ENCODE measurements around the gene CCDC80. TPM values are rescaled to one million over a fixed set of nuclear protein-coding genes. Genes with fewer than 3 reads are reported as not detected.

CCDC80 gene
- polyA plus RNA-seq, 1 donor = 27.6 TPM

DNA sequence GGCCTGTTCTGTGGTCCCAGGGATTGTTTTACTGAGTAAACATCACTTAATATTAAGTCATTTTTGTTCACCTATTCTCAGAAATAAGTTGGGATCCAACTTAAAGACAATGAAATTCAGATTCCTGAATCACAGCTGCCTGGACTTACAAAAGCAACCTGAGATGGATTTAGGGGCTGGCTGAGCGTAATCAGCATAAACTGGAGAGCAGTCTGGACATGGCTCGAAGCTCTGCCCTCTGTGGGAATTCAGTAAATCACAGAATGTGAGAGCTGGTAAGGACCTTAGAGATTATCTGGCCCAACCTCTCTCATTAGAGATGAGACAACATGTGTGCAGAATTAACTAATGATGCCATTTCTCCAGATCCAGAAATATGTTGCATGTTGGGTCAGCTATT, 23.7 kb downstream of the CCDC80 start:
- Histone ChIP-seq H3K36me3 (ENCODE audit: control insufficient read depth, insufficient read depth, low read length) (no peaks in the 10 kb centered on the region), H3K4me3 (ENCODE audit: low read length) (no peak overlapping the region), H3K27me3 (ENCODE audit: control insufficient read depth, insufficient read depth, low read length) (no peaks in the 10 kb centered on the region), H3K4me1 (ENCODE audit: control insufficient read depth, insufficient read depth, low read length) (no peaks in the 10 kb centered on the region), H3K9me3 (ENCODE audit: control insufficient read depth, low read depth, low read length) (no peaks in the 10 kb centered on the region), H3K27ac (ENCODE audit: low read length) (no peak overlapping the region)
- WGBS (ENCODE audit: insufficient coverage, low lambda C conversion rate) = no CpG with 5 or more reads among the region's 2 CpGs
- no peak for DNase-seq

DNA sequence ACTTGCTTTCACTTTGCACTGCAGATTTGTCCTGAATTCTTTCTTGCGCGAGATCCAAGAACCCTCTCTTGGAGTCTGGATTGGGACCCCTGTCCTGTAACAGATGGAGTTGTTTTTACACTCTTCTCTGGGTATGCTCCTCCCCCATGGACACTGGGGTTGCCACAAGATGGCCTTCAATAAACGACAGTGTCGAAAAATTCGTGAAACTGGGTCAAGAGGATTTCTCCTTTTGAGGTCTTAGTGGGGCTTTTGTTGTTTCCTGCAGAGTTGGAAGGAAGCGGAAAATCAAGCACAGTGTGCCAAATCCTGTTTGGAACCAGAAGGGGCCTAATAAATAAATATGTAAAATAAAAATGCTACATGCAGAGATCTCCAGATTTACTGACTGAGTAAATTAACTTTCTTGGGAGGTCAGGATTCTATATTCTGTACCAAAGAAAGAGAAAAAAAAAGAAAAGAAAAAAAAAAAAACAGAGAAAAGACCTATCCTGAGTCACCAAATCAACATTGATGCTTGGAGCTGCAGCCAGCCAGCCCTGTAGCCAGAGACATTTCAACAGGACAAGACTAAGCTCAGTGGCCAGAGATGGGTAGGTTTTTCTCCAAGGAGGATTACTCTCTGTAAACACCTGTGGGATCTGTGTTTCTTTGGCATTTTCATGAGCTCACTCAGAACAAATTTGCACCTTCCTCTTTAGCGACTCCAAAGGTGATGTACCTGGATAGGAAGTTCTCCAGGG, 24.8 kb downstream of the CCDC80 start:
- Histone ChIP-seq H3K36me3 (ENCODE audit: control insufficient read depth, insufficient read depth, low read length) (no peaks in the 10 kb centered on the region), H3K4me3 (ENCODE audit: low read length) (no peak overlapping the region), H3K9me3 (ENCODE audit: control insufficient read depth, low read depth, low read length) (no peaks in the 10 kb centered on the region), H3K27me3 (ENCODE audit: control insufficient read depth, insufficient read depth, low read length) (no peaks in the 10 kb centered on the region), H3K27ac (ENCODE audit: low read length) (no peak overlapping the region), H3K4me1 (ENCODE audit: control insufficient read depth, insufficient read depth, low read length) (no peaks in the 10 kb centered on the region)
- DNase-seq = no peak
- 78% methylated on average over 4 of the region's 7 CpGs for WGBS (ENCODE audit: insufficient coverage, low lambda C conversion rate)

DNA sequence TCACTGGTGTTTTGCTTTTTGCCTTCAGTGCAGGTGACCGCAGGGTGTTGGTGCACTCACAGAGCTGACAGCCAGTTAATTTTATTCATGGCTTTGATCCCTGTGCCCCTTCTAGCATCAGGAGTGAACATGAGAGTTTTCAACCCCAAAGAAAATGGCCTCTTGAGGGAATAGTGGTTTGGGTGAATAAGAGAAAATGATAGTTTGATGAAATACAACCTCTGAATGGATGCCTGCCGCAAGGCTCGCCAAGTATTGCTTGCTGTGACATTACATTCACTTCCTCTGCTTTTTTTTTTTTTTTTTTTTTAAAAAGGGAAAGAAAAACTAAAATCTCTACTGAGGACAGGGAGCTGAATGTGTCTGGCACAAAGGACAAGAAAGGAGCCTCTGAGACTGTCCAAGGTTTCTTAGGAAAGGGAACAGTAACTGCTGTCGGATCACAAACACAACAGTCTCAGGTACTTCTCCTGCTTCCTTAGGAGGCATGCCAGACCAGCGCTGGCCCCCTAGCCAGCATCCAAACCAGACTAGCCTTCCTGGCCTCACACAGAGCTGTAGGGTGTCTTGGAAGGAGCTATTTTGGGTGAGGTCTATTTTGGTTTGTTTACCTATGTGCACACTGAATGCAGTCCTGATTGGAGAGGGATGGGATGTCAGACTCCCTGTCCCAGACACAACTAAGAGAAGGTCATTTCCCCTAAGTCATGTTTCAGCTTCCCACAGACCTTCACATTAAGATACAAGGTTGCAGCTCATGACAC, 29.0 kb downstream of the CCDC80 start:
- no peak for DNase-seq
- 100% methylated on average over 1 of the region's 5 CpGs for WGBS (ENCODE audit: insufficient coverage, low lambda C conversion rate)

DNA sequence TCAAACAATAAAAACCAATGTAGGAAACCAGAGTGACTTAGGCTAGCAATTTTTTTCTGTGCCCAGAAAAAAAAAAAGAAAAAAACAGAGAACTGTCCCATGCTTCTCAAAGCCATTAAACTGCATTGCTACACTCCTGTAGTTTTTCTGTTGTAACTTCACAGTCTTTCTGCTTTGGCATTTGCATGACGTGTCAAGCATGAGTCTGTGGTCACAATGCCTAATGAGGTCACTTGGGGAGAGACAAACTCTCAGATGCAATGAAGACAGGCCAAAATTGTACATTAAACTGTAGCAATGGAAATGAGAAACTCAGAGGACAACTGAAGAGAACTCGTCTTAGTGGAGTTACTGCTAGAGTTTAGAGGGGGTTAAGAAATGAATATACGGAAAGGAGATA, 30.8 kb downstream of the CCDC80 start:
- Histone ChIP-seq H3K9me3 (ENCODE audit: control insufficient read depth, low read depth, low read length) (no peaks in the 10 kb centered on the region), H3K36me3 (ENCODE audit: control insufficient read depth, insufficient read depth, low read length) (peaks cover 2% of the 10 kb centered on the region), H3K27ac (ENCODE audit: low read length) (no peak overlapping the region), H3K4me3 (ENCODE audit: low read length) (no peak overlapping the region), H3K4me1 (ENCODE audit: control insufficient read depth, insufficient read depth, low read length) (no peaks in the 10 kb centered on the region), H3K27me3 (ENCODE audit: control insufficient read depth, insufficient read depth, low read length) (peaks cover 2% of the 10 kb centered on the region)
- 76% methylated on average over 2 of the region's 3 CpGs for WGBS (ENCODE audit: insufficient coverage, low lambda C conversion rate)
- DNase-seq = no peak

More for the DNA sequence above, 29.0 kb downstream of the CCDC80 start:
- Histone ChIP-seq H3K9me3 (ENCODE audit: control insufficient read depth, low read depth, low read length) (no peaks in the 10 kb centered on the region), H3K4me3 (ENCODE audit: low read length) (no peak overlapping the region), H3K36me3 (ENCODE audit: control insufficient read depth, insufficient read depth, low read length) (no peaks in the 10 kb centered on the region), H3K4me1 (ENCODE audit: control insufficient read depth, insufficient read depth, low read length) (no peaks in the 10 kb centered on the region), H3K27ac (ENCODE audit: low read length) (no peak overlapping the region), H3K27me3 (ENCODE audit: control insufficient read depth, insufficient read depth, low read length) (no peaks in the 10 kb centered on the region)

DNA sequence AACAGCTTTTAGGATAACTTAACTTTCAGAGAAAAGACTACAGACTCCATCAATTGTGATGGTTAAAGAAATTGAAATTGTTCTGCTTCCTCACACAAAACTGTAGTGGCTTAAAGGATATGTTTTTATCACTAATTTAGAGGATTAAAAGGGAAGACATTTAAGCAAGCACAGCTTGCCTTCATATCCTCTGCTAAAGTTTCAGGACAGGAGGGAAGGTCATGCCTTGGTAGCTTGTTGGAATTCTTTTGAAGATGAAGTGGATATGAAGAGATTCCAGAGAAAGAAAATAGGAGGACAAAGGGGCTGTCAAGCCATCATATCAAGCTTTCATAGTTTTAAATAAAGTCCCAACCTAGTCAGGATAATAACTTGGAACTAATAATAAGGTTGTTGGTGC, 33.1 kb downstream of the CCDC80 start:
- peaks cover 2% of the 10 kb centered on the region for H3K27me3 ChIP-seq (ENCODE audit: control insufficient read depth, insufficient read depth, low read length)
- H3K4me1 ChIP-seq (ENCODE audit: control insufficient read depth, insufficient read depth, low read length) = no peaks in the 10 kb centered on the region

DNA sequence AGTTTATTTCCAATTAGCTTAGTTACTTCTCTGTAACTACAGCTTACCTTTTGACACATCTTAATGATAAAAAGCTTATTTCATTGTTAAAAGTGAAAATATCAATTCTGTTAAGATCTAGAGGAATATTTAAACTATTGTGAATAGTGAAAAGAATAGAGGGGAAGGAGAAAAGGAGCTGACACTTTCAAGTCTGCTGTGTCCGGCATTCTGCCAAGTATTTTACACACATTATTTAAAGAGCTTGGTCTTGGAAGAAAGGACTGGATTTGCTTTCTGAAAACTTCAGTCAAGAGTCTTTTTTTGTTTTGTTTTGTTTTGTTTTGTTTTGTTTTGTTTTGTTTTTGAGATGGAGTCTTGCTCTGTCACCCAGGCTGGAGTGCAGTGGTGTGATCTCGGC, 34.8 kb downstream of the CCDC80 start:
- H3K27ac ChIP-seq (ENCODE audit: low read length) = no peak overlapping the region
- no CpG with 5 or more reads among the region's 2 CpGs for WGBS (ENCODE audit: insufficient coverage, low lambda C conversion rate)
- no peaks in the 10 kb centered on the region for H3K4me1 ChIP-seq (ENCODE audit: control insufficient read depth, insufficient read depth, low read length)
- H3K27me3 ChIP-seq (ENCODE audit: control insufficient read depth, insufficient read depth, low read length) = peaks cover 2% of the 10 kb centered on the region
- no peaks in the 10 kb centered on the region for H3K9me3 ChIP-seq (ENCODE audit: control insufficient read depth, low read depth, low read length)
- peaks cover 2% of the 10 kb centered on the region for H3K36me3 ChIP-seq (ENCODE audit: control insufficient read depth, insufficient read depth, low read length)
- DNase-seq = no peak
- no peak overlapping the region for H3K4me3 ChIP-seq (ENCODE audit: low read length)

More for the DNA sequence above, 33.1 kb downstream of the CCDC80 start:
- no peak for DNase-seq
- H3K4me3 ChIP-seq (ENCODE audit: low read length) = no peak overlapping the region
- H3K36me3 ChIP-seq (ENCODE audit: control insufficient read depth, insufficient read depth, low read length) = peaks cover 2% of the 10 kb centered on the region
- no peak overlapping the region for H3K27ac ChIP-seq (ENCODE audit: low read length)
- no peaks in the 10 kb centered on the region for H3K9me3 ChIP-seq (ENCODE audit: control insufficient read depth, low read depth, low read length)

DNA sequence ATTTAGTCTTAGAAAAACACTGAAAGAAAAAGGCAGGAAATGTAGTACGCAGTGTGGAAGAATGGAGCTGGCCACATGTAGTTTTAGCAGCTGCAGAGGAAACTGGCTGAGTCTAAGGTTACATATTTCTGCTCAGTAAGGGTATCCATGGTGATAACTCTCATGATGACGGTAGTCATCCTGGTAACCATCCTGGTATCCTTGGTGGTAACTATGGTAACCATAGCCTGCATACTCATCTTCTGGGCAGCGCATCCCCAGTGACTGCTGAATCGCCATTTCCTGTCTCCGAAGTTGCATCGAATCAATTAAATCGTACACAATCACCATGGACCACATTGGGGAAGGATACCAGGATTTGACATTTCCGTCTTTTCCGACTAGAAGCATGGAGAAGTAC, 35.7 kb downstream of the CCDC80 start:
- 80% methylated on average over 1 of the region's 9 CpGs for WGBS (ENCODE audit: insufficient coverage, low lambda C conversion rate)
- H3K27me3 ChIP-seq (ENCODE audit: control insufficient read depth, insufficient read depth, low read length) = peaks cover 2% of the 10 kb centered on the region
- no peaks in the 10 kb centered on the region for H3K4me1 ChIP-seq (ENCODE audit: control insufficient read depth, insufficient read depth, low read length)
- no peaks in the 10 kb centered on the region for H3K9me3 ChIP-seq (ENCODE audit: control insufficient read depth, low read depth, low read length)
- H3K27ac ChIP-seq (ENCODE audit: low read length) = no peak overlapping the region
- H3K4me3 ChIP-seq (ENCODE audit: low read length) = no peak overlapping the region
- H3K36me3 ChIP-seq (ENCODE audit: control insufficient read depth, insufficient read depth, low read length) = peaks cover 2% of the 10 kb centered on the region
- peak; percentile 5 to 15 for DNase-seq

DNA sequence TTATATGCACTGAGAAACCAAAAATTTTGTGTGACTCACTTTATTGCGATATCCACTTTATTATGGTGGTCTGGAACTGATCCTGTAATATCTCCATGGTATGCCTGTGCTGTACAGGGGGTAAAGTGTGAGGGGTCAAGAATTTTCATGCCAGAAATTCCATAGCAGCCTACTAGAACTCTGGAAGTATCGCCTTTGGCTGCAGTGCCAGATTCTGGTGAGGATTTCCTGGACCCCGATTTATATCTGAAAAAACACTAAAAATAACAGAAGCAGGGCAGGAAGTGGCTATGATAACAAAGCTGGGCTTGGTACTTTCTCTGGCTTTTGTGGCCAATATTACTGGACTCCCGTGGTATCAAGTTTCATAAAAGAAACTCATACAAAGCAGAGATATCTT, 36.4 kb downstream of the CCDC80 start:
- Histone ChIP-seq H3K27ac (ENCODE audit: low read length) (no peak overlapping the region), H3K36me3 (ENCODE audit: control insufficient read depth, insufficient read depth, low read length) (peaks cover 2% of the 10 kb centered on the region), H3K27me3 (ENCODE audit: control insufficient read depth, insufficient read depth, low read length) (peaks cover 2% of the 10 kb centered on the region), H3K9me3 (ENCODE audit: control insufficient read depth, low read depth, low read length) (no peaks in the 10 kb centered on the region), H3K4me1 (ENCODE audit: control insufficient read depth, insufficient read depth, low read length) (no peaks in the 10 kb centered on the region), H3K4me3 (ENCODE audit: low read length) (no peak overlapping the region)
- DNase-seq = no peak
- 80% methylated on average over 1 of the region's 4 CpGs for WGBS (ENCODE audit: insufficient coverage, low lambda C conversion rate)

DNA sequence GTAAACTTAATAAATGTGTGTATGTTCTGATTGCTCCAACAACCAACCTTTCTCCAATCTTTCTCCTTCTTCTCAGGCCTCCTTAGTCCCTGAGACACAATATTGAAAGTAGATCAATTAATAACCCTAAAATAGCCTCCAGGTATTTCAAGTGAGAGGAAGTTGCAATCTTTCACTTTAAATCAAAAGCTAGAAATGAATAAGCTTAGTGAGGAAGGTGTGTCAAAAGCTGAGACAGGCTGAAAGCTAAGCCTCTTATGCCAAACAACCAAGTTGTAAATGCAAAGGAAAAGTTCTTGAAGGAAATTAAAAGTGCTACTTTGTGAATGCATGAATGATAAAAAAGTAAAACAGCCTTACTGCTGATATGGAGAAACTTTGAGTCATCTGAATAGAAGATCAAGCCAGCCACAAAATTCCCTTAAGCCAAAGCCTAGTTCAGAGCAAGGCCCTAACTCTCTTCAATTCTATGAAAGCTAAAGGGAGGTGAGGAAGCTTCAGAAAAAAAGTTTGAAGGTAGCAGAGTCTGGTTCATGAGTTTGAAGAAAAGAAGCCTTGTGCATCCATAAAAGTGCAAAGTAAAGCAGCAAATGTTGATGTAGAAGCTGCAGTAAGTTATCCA, 38.6 kb downstream of the CCDC80 start:
- DNase-seq = no peak
- Histone ChIP-seq H3K4me1 (ENCODE audit: control insufficient read depth, insufficient read depth, low read length) (no peaks in the 10 kb centered on the region), H3K27ac (ENCODE audit: low read length) (no peak overlapping the region), H3K9me3 (ENCODE audit: control insufficient read depth, low read depth, low read length) (no peaks in the 10 kb centered on the region), H3K36me3 (ENCODE audit: control insufficient read depth, insufficient read depth, low read length) (peaks cover 2% of the 10 kb centered on the region), H3K4me3 (ENCODE audit: low read length) (no peak overlapping the region), H3K27me3 (ENCODE audit: control insufficient read depth, insufficient read depth, low read length) (peaks cover 2% of the 10 kb centered on the region)

DNA sequence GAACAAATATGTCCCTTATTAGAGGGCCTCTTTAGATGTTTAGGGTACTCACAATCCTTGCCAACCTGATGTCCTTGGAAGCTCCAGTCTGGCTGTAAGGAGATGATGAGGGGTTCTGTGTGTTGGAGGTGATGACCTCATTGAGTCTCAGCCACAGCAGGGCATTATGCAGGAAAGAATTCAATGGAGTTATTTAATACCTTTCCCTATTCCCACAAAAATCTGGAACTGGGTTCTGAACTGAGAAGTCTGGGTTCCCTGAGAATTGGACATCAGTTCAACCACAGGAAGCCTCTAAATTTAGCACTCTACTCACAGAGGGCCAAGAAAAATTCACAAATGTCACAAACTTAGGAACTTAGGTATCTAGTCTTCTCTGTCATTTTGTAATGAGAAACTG, 42.2 kb downstream of the CCDC80 start:
- no peak overlapping the region for H3K27ac ChIP-seq (ENCODE audit: low read length)
- no peaks in the 10 kb centered on the region for H3K4me1 ChIP-seq (ENCODE audit: control insufficient read depth, insufficient read depth, low read length)
- no peak for DNase-seq
- H3K4me3 ChIP-seq (ENCODE audit: low read length) = no peak overlapping the region
- no peaks in the 10 kb centered on the region for H3K27me3 ChIP-seq (ENCODE audit: control insufficient read depth, insufficient read depth, low read length)
- no peaks in the 10 kb centered on the region for H3K9me3 ChIP-seq (ENCODE audit: control insufficient read depth, low read depth, low read length)
- H3K36me3 ChIP-seq (ENCODE audit: control insufficient read depth, insufficient read depth, low read length) = peaks cover 4% of the 10 kb centered on the region
